Keratinocyte (primary cell): Measurements from ENCODE around the gene IGF1R.

Experiments
- EZH2 ChIP-seq: IDR thresholded peaks from one replicate; pipeline ENCODE4 v1.6.1; 2012; ENCODE audit warnings: inconsistent platforms, mild to moderate bottlenecking, low read length, moderate library complexity
- TF ChIP-seq, protein P1 (sequence below), 3 experiments: IDR thresholded peaks in 1 of 3; conservative IDR thresholded peaks in 1 of 3; optimal IDR thresholded peaks in 1 of 3; 2 replicates in 2 of 3; 3 replicates in 1 of 3; pipeline versions ENCODE3 to v1.5.1; 2011; ENCODE audit warnings: low read length in 3 of 3, mild to moderate bottlenecking in 3 of 3, moderate library complexity in 2 of 3, control low read depth in 1 of 3, inconsistent platforms in 1 of 3; ENCODE audit not compliant: insufficient read depth in 2 of 3; ENCODE audit errors: extremely low read depth in 1 of 3

GRCh38 chr15:98654790-98655360 is 6.5 kb downstream of the IGF1R start:
- TF ChIP-seq, protein P1, sequence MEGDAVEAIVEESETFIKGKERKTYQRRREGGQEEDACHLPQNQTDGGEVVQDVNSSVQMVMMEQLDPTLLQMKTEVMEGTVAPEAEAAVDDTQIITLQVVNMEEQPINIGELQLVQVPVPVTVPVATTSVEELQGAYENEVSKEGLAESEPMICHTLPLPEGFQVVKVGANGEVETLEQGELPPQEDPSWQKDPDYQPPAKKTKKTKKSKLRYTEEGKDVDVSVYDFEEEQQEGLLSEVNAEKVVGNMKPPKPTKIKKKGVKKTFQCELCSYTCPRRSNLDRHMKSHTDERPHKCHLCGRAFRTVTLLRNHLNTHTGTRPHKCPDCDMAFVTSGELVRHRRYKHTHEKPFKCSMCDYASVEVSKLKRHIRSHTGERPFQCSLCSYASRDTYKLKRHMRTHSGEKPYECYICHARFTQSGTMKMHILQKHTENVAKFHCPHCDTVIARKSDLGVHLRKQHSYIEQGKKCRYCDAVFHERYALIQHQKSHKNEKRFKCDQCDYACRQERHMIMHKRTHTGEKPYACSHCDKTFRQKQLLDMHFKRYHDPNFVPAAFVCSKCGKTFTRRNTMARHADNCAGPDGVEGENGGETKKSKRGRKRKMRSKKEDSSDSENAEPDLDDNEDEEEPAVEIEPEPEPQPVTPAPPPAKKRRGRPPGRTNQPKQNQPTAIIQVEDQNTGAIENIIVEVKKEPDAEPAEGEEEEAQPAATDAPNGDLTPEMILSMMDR (optimal IDR thresholded peaks at IDR 0.05 in 1 of 3, IDR thresholded peaks at IDR 0.05 in 1 of 3, conservative IDR thresholded peaks at IDR 0.05 in 1 of 3; ENCODE audit: extremely low read depth in 1 of 3, insufficient read depth in 2 of 3, low read length in 3 of 3), result no peak
- TF ChIP-seq EZH2, result no peak
